Measurements from ENCODE around the gene APOB. TPM values are rescaled to one million over a fixed set of nuclear protein-coding genes. Genes with fewer than 3 reads are reported as not detected.

APOB gene
- total and polyA plus RNA-seq, 10 of the 15 experiments (the other 5 are each of a cell fraction or from before 2014, with no cell fraction given), result 1.4 TPM; not detected in 9

GRCh38 chr2:21055879-21056790 is 12.3 kb upstream of the APOB start:
- ChIA-PET POLR2A (no interaction called here), CTCF (interaction anchor here (1.1 kb wide), 1 partner anchor 261 kb away, joined by 4 read pairs; no protein-coding TSS in a partner anchor), SMC1A (ENCODE audit: uncharacterized antibody, unreplicated experiment) (no interaction called here), RAD21 (ENCODE audit: unreplicated experiment) (interaction anchor here (1.1 kb wide), 1 partner anchor 261 kb away, joined by 3 read pairs; no protein-coding TSS in a partner anchor)
- in situ Hi-C loops (cut with MboI) (no loop called here), intact Hi-C loops (cut with micrococcal nuclease; ENCODE audit: unreplicated experiment) (no loop called here)
- DNase-seq (ENCODE audit: low read depth, low spot score) (no peak), FAIRE-seq (no peak), ATAC-seq (no peak)
- TF ChIP-seq MTA3 (IDR thresholded peaks at IDR 0.05; ENCODE audit: borderline replicate concordance, low read length) (no peak), BHLHE40 (IDR thresholded peaks at IDR 0.05; ENCODE audit: borderline replicate concordance in 1 of 2, low read depth in 2 of 2, low read length in 1 of 2) (no peak), SP1 (IDR thresholded peaks at IDR 0.05; ENCODE audit: low read depth, low read length) (no peak)
- no peaks in the 10 kb centered on the region for H3K79me2 ChIP-seq (ENCODE audit: control insufficient read depth, insufficient read depth, low read length)
- no peaks in the 10 kb centered on the region for H3K27me3 ChIP-seq (replicated peaks in 1 of 2; ENCODE audit: control insufficient read depth in 2 of 2, insufficient read depth in 2 of 2, low read length in 1 of 2)
- H3K27ac ChIP-seq (ENCODE audit: control insufficient read depth, insufficient read depth), result no peak overlapping the region
- no peaks in the 10 kb centered on the region for H4K20me1 ChIP-seq (ENCODE audit: control insufficient read depth, insufficient read depth)
- H3K36me3 ChIP-seq (ENCODE audit: control insufficient read depth in 2 of 2, insufficient read depth in 2 of 2, low read length in 1 of 2), result no peaks in the 10 kb centered on the region
- no TSS peak for BruUV-seq (replicated peaks)
- 47% methylated on average over 10 of the region's 10 CpGs for WGBS (ENCODE audit: insufficient coverage, insufficient replicate concordance, low lambda C conversion rate, missing lambda C conversion rate)
- no peak overlapping the region for H3K4me3 ChIP-seq
- no peak overlapping the region for H3K9ac ChIP-seq (ENCODE audit: control insufficient read depth, insufficient read depth, low read length)
- no peak overlapping the region for H3K4me2 ChIP-seq (ENCODE audit: control insufficient read depth, insufficient read depth)
- no peak overlapping the region for H2AFZ ChIP-seq (ENCODE audit: control insufficient read depth, low read depth, low read length)
- H3K4me1 ChIP-seq (ENCODE audit: control insufficient read depth, insufficient read depth, low read length), result no peaks in the 10 kb centered on the region
- no peaks in the 10 kb centered on the region for H3K9me3 ChIP-seq (replicated peaks; ENCODE audit: control insufficient read depth, insufficient read depth, low read length)

- no TSS peak for BruUV-seq (replicated peaks)
- Histone ChIP-seq H3K4me2 (ENCODE audit: control insufficient read depth, insufficient read depth) (no peak overlapping the region), H3K79me2 (ENCODE audit: control insufficient read depth, insufficient read depth, low read length) (no peaks in the 10 kb centered on the region), H3K9ac (ENCODE audit: control insufficient read depth, insufficient read depth, low read length) (no peak overlapping the region), H3K9me3 (replicated peaks; ENCODE audit: control insufficient read depth, insufficient read depth, low read length) (no peaks in the 10 kb centered on the region), H3K4me1 (ENCODE audit: control insufficient read depth, insufficient read depth, low read length) (no peaks in the 10 kb centered on the region), H3K27ac (ENCODE audit: control insufficient read depth, insufficient read depth) (no peak overlapping the region), H3K4me3 (no peak overlapping the region), H4K20me1 (ENCODE audit: control insufficient read depth, insufficient read depth) (no peaks in the 10 kb centered on the region), H3K36me3 (ENCODE audit: control insufficient read depth in 2 of 2, insufficient read depth in 2 of 2, low read length in 1 of 2) (no peaks in the 10 kb centered on the region), H2AFZ (ENCODE audit: control insufficient read depth, low read depth, low read length) (no peak overlapping the region), H3K27me3 (replicated peaks in 1 of 2; ENCODE audit: control insufficient read depth in 2 of 2, insufficient read depth in 2 of 2, low read length in 1 of 2) (no peaks in the 10 kb centered on the region)
- TF ChIP-seq CBFB (IDR thresholded peaks at IDR 0.05; ENCODE audit: low read depth), result no peak
- TF ChIP-seq USF1 (IDR thresholded peaks at IDR 0.05; ENCODE audit: borderline replicate concordance, extremely low read length, insufficient read depth, low read depth, low read length), result no peak
- TF ChIP-seq POLR2A (IDR thresholded peaks at IDR 0.05; ENCODE audit: low read depth, low read length), result no peak
- no peak for TF ChIP-seq KDM1A (IDR thresholded peaks at IDR 0.05; ENCODE audit: borderline replicate concordance)
- TF ChIP-seq SRF (IDR thresholded peaks at IDR 0.05; ENCODE audit: low read depth in 2 of 2, low read length in 2 of 2), result no peak
- TF ChIP-seq FOXM1 (IDR thresholded peaks at IDR 0.05; ENCODE audit: low read depth, low read length), result no peak
- no peak for TF ChIP-seq IRF4 (IDR thresholded peaks at IDR 0.05; ENCODE audit: low read depth, low read length)
- no peak for TF ChIP-seq RELA (IDR thresholded peaks at IDR 0.05; ENCODE audit: borderline replicate concordance, partially characterized antibody)
- RAD21 ChIA-PET (ENCODE audit: unreplicated experiment), result interaction anchor here (1.1 kb wide), 1 partner anchor 262 kb away, joined by 3 read pairs; no protein-coding TSS in a partner anchor
- POLR2A ChIA-PET, result no interaction called here
- WGBS (ENCODE audit: insufficient coverage, insufficient replicate concordance, low lambda C conversion rate, missing lambda C conversion rate), result 0% methylated on average over 3 of the region's 3 CpGs
- FAIRE-seq (no peak), DNase-seq (ENCODE audit: low read depth, low spot score) (no peak), ATAC-seq (no peak)
- SMC1A ChIA-PET (ENCODE audit: uncharacterized antibody, unreplicated experiment), result no interaction called here
- in situ Hi-C loops (cut with MboI) (no loop called here), intact Hi-C loops (cut with micrococcal nuclease; ENCODE audit: unreplicated experiment) (no loop called here)
- CTCF ChIA-PET, result interaction anchor here (1.1 to 1.2 kb wide), 2 partner anchors 262 to 394 kb away, joined by 4 to 5 read pairs; no protein-coding TSS in a partner anchor
Observed at GRCh38 chr2:21055451-21055850, 11.6 kb upstream of the APOB start.
